ENCODE results near the gene C17orf67. TPM values are rescaled to one million over a fixed set of nuclear protein-coding genes. Genes with fewer than 3 reads are reported as not detected.

C17orf67 gene
- total RNA-seq, 5 donors from 2014 or later (not counting 1 experiment from before 2014, with no cell fraction given) = 4.8 to 9.6 (median 8.4) TPM

DNA sequence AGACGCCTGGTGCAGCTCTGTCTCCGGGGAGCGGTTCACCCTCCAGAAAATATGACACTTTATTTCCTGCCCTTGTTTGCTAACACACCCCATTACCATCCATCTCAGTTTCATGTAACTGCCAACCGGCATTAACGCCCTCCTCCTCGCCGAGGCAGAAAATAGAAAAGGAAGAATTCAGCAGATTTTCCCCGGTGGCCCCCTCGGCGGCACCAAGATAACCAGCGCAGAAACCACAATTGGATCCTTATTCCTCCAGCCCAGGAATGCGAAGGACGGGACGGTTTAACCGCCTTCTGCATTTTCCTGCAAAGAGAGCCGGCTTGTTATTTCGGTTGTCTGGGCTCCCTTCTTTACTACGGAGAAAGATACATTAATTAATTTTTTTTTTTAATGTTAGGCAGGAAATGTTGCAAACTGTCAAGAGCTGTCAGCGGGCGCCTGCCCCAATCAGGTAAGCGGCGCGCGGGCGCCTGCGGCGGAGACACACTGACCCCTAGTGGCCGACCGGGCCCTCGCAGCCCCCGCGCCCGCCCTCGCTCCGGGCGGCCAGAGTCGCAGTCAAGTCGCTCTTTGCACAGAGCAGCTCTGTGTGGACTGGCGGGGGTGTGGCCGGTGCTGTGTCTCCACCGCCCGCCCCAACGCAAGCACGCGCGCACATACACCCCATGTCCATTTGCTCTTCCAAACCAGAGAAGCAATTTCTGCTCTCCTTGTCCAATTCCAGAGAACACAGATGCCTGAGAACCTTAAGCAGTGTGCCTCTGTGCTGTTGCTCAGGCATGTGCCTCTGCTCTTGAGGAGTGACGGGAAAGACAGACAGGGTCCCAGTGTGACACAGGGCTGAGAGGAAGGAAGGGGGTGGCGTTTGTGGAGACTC is 53.6 kb downstream of the C17orf67 start:
- Mint-ChIP-seq H3K27me3 (no peaks in the 10 kb centered on the region), H3K4me1 (peaks cover 21 to 26% (median 24%) of the 10 kb centered on the region in 3 donors), H3K36me3 (no peaks in the 10 kb centered on the region), H3K9me3 (no peaks in the 10 kb centered on the region), H3K4me3 (peak overlapping the region; percentile 87 to 94 (median 89)), H3K27ac (peak overlapping the region; percentile 95 to 96)
- WGBS (ENCODE audit: insufficient coverage) = under 1% methylated on average over 32 of the region's 48 CpGs
- Histone ChIP-seq H3K4me3 (ENCODE audit: control insufficient read depth in 1 of 2, extremely low read depth in 1 of 2, low read length in 1 of 2) (peak overlapping the region; percentile 57 to 76), H3K27ac (ENCODE audit: low read length) (peak overlapping the region; percentile 75), H3K9me3 (no peaks in the 10 kb centered on the region), H3K4me1 (ENCODE audit: control insufficient read depth in 1 of 2, extremely low read depth in 1 of 2, insufficient read depth in 2 of 2, low read length in 2 of 2) (peaks cover 15 to 16% of the 10 kb centered on the region in 2 experiments), H3K27me3 (replicated peaks in 1 of 2; ENCODE audit: control insufficient read depth in 2 of 2, extremely low read depth in 1 of 2, insufficient read depth in 2 of 2, low read length in 1 of 2) (peaks cover 0 to 15% of the 10 kb centered on the region in 2 experiments), H3K36me3 (ENCODE audit: control insufficient read depth in 2 of 2, extremely low read depth in 1 of 2, insufficient read depth in 1 of 2, low read length in 1 of 2) (no peaks in the 10 kb centered on the region)
- DNase-seq (peak; percentile 68 to 90 (median 83)), ATAC-seq (replicated peaks in 1 of 4) (peak; percentile 93 to 98 (median 96))
- ChIA-PET POLR2A (interaction anchor here in 1 of 2 donors (0.5 to 0.7 kb wide), 2 partner anchors 19 to 188 kb away, joined by 3 read pairs; no protein-coding TSS in a partner anchor), CTCF (interaction anchor here (0.6 to 2.7 kb wide), 12 partner anchors 9 to 1252 kb away, joined by 3 to 12 read pairs (median 4); partner anchors contain the start of genes NOG (in 1 of the 2) and SCPEP1 (in 1 of the 2))

DNA sequence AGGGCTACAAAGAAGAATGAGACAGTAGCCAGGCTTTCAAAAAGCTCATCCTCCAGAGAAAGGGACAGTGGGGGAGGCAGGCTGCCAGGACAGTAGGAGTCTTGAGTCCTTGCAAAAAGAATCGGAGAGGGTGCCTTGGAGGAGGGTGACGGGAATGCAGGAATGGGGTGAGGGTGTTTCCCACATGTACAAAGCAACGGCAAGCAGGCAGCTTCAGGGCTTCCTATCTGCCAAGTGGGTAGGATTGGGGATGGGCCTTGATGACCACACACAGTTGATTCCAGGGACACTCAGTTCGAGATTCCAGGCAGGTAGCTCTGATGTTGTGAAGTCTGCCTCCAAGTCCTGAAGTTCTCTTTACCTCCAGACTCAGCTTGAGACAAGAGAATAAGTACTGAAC is 54.4 kb downstream of the C17orf67 start:
- no peak for ATAC-seq (replicated peaks in 1 of 4)
- H3K36me3 ChIP-seq (ENCODE audit: control insufficient read depth in 2 of 2, extremely low read depth in 1 of 2, insufficient read depth in 1 of 2, low read length in 1 of 2) = no peaks in the 10 kb centered on the region
- no peaks in the 10 kb centered on the region for H3K27me3 Mint-ChIP-seq
- peaks cover 0 to 15% of the 10 kb centered on the region in 2 experiments for H3K27me3 ChIP-seq (replicated peaks in 1 of 2; ENCODE audit: control insufficient read depth in 2 of 2, extremely low read depth in 1 of 2, insufficient read depth in 2 of 2, low read length in 1 of 2)
- no peaks in the 10 kb centered on the region for H3K9me3 ChIP-seq
- ChIA-PET CTCF (interaction anchor here (0.6 to 2.7 kb wide), 9 partner anchors 8 to 278 kb away, joined by 3 to 12 read pairs (median 5); partner anchors contain the start of gene NOG (in 1 of the 2)), POLR2A (no interaction called here)
- no peaks in the 10 kb centered on the region for H3K36me3 Mint-ChIP-seq
- H3K4me3 ChIP-seq (ENCODE audit: control insufficient read depth in 1 of 2, extremely low read depth in 1 of 2, low read length in 1 of 2) = peak overlapping the region; percentile 57 to 76
- peak overlapping the region; percentile 95 to 96 for H3K27ac Mint-ChIP-seq
- peaks cover 15 to 16% of the 10 kb centered on the region in 2 experiments for H3K4me1 ChIP-seq (ENCODE audit: control insufficient read depth in 1 of 2, extremely low read depth in 1 of 2, insufficient read depth in 2 of 2, low read length in 2 of 2)
- H3K9me3 Mint-ChIP-seq = no peaks in the 10 kb centered on the region
- H3K27ac ChIP-seq (ENCODE audit: low read length) = peak overlapping the region; percentile 75
- H3K4me3 Mint-ChIP-seq = peak overlapping the region; percentile 87 to 94 (median 89)
- peaks cover 21 to 24% (median 24%) of the 10 kb centered on the region in 3 donors for H3K4me1 Mint-ChIP-seq
- DNase-seq = peak in 1 of 35 experiments; percentile 20
- WGBS (ENCODE audit: insufficient coverage) = 69% methylated on average over 3 of the region's 4 CpGs

DNA sequence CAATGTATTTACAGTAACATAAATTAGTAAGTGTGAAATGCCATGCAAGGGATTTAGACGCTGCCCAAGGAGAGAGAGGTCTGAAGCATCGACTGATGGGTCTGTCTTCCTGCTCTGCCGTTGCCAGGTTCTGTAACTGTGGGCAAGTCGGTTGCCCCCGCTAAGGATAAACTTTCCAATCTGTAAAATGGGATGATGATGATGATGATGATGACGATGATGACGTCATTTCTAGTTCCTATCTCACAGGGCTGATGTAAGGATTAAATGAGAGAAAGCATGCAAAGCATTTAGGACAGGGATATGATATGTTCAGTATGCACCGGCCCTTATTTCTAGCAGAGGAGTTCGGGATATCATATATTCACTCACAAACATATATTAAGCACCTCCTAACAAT is 54.8 kb downstream of the C17orf67 start:
- ChIA-PET CTCF (interaction anchor here (0.6 to 2.7 kb wide), 5 partner anchors 7 to 189 kb away, joined by 4 to 12 read pairs (median 5); partner anchors contain the start of gene NOG (in 1 of the 2)), POLR2A (no interaction called here)
- WGBS (ENCODE audit: insufficient coverage) = no CpG with 5 or more reads among the region's 9 CpGs
- Mint-ChIP-seq H3K9me3 (no peaks in the 10 kb centered on the region), H3K27ac (peak overlapping the region; percentile 95 to 96), H3K4me3 (peak overlapping the region; percentile 87 to 94 (median 89)), H3K27me3 (no peaks in the 10 kb centered on the region), H3K4me1 (peaks cover 21 to 24% (median 24%) of the 10 kb centered on the region in 3 donors), H3K36me3 (no peaks in the 10 kb centered on the region)
- DNase-seq (no peak), ATAC-seq (replicated peaks in 1 of 4) (no peak)
- Histone ChIP-seq H3K27ac (ENCODE audit: low read length) (peak overlapping the region; percentile 75), H3K9me3 (no peaks in the 10 kb centered on the region), H3K4me3 (ENCODE audit: control insufficient read depth in 1 of 2, extremely low read depth in 1 of 2, low read length in 1 of 2) (no peak overlapping the region), H3K27me3 (replicated peaks in 1 of 2; ENCODE audit: control insufficient read depth in 2 of 2, extremely low read depth in 1 of 2, insufficient read depth in 2 of 2, low read length in 1 of 2) (peaks cover 0 to 15% of the 10 kb centered on the region in 2 experiments), H3K36me3 (ENCODE audit: control insufficient read depth in 2 of 2, extremely low read depth in 1 of 2, insufficient read depth in 1 of 2, low read length in 1 of 2) (no peaks in the 10 kb centered on the region), H3K4me1 (ENCODE audit: control insufficient read depth in 1 of 2, extremely low read depth in 1 of 2, insufficient read depth in 2 of 2, low read length in 2 of 2) (peaks cover 15 to 16% of the 10 kb centered on the region in 2 experiments)

DNA sequence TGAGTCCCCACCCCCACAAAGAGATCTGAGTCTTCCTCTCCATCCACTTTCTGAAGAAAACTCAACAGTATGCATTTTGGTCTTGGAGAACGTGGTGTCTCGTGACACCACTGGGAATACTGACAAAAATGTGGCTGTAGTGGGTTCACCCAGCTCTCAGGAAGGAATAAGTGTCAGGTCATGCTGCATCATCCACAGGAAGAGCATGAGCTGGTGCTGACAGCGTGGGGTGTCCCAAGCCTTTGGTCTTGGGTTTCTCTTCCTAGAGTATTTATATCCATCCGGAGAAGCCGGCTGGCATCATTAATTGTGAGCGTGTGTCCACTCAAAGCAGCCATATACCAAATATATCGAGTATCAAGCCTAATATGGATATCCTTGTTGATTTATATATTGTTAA is 55.9 kb downstream of the C17orf67 start:
- no peaks in the 10 kb centered on the region for H3K9me3 Mint-ChIP-seq
- H3K36me3 ChIP-seq (ENCODE audit: control insufficient read depth in 2 of 2, extremely low read depth in 1 of 2, insufficient read depth in 1 of 2, low read length in 1 of 2) = no peaks in the 10 kb centered on the region
- H3K27me3 Mint-ChIP-seq = no peaks in the 10 kb centered on the region
- no peaks in the 10 kb centered on the region for H3K36me3 Mint-ChIP-seq
- H3K27ac ChIP-seq (ENCODE audit: low read length) = no peak overlapping the region
- peaks cover 21 to 24% (median 24%) of the 10 kb centered on the region in 3 donors for H3K4me1 Mint-ChIP-seq
- H3K4me3 ChIP-seq (ENCODE audit: control insufficient read depth in 1 of 2, extremely low read depth in 1 of 2, low read length in 1 of 2) = no peak overlapping the region
- WGBS (ENCODE audit: insufficient coverage) = 71% methylated on average over 1 of the region's 7 CpGs
- H3K9me3 ChIP-seq = no peaks in the 10 kb centered on the region
- ATAC-seq (replicated peaks in 1 of 4) (no peak), DNase-seq (no peak)
- H3K27me3 ChIP-seq (replicated peaks in 1 of 2; ENCODE audit: control insufficient read depth in 2 of 2, extremely low read depth in 1 of 2, insufficient read depth in 2 of 2, low read length in 1 of 2) = peaks cover 0 to 15% of the 10 kb centered on the region in 2 experiments
- no peak overlapping the region for H3K4me3 Mint-ChIP-seq
- POLR2A ChIA-PET = interaction anchor here in 1 of 2 donors (0.6 kb wide), 1 partner anchor 211 kb away, joined by 3 read pairs; no protein-coding TSS in a partner anchor
- CTCF ChIA-PET = no interaction called here
- H3K27ac Mint-ChIP-seq = no peak overlapping the region
- peaks cover 15 to 16% of the 10 kb centered on the region in 2 experiments for H3K4me1 ChIP-seq (ENCODE audit: control insufficient read depth in 1 of 2, extremely low read depth in 1 of 2, insufficient read depth in 2 of 2, low read length in 2 of 2)

DNA sequence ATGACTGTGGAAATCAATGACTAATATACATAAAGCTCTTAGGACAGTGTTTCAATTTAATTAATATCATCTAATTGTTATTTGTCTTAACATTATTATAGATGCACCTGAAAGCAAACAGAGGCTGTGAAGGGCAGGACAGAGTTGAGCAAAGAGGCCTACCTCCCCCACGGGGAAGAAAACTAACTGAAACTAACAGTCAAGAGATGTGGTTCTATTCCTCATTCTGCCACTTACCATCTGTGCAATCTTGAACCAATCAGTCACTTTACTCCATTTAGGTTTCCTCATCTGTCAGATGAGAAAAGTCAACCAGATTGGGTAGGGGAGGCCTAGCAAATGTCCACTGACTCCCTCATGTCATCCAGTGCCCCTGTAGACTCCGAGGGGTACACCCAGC is 59.1 kb downstream of the C17orf67 start:
- Mint-ChIP-seq H3K27me3 (no peaks in the 10 kb centered on the region), H3K4me1 (peaks cover 13 to 16% (median 13%) of the 10 kb centered on the region in 3 donors), H3K36me3 (no peaks in the 10 kb centered on the region), H3K4me3 (no peak overlapping the region), H3K27ac (no peak overlapping the region), H3K9me3 (no peaks in the 10 kb centered on the region)
- 50% methylated on average over 1 of the region's 2 CpGs for WGBS (ENCODE audit: insufficient coverage)
- H3K27me3 ChIP-seq (replicated peaks in 1 of 2; ENCODE audit: control insufficient read depth in 2 of 2, extremely low read depth in 1 of 2, insufficient read depth in 2 of 2, low read length in 1 of 2) = peaks cover 0 to 3% of the 10 kb centered on the region in 2 experiments
- ATAC-seq (replicated peaks in 1 of 4) (no peak), DNase-seq (no peak)
- POLR2A ChIA-PET = interaction anchor here in 1 of 2 donors (0.6 kb wide), 1 partner anchor 812 kb away, joined by 6 read pairs; no protein-coding TSS in a partner anchor
- no peaks in the 10 kb centered on the region for H3K9me3 ChIP-seq
- no peak overlapping the region for H3K4me3 ChIP-seq (ENCODE audit: control insufficient read depth in 1 of 2, extremely low read depth in 1 of 2, low read length in 1 of 2)
- peaks cover 7 to 14% of the 10 kb centered on the region in 2 experiments for H3K4me1 ChIP-seq (ENCODE audit: control insufficient read depth in 1 of 2, extremely low read depth in 1 of 2, insufficient read depth in 2 of 2, low read length in 2 of 2)
- H3K27ac ChIP-seq (ENCODE audit: low read length) = no peak overlapping the region
- CTCF ChIA-PET = no interaction called here
- no peaks in the 10 kb centered on the region for H3K36me3 ChIP-seq (ENCODE audit: control insufficient read depth in 2 of 2, extremely low read depth in 1 of 2, insufficient read depth in 1 of 2, low read length in 1 of 2)

DNA sequence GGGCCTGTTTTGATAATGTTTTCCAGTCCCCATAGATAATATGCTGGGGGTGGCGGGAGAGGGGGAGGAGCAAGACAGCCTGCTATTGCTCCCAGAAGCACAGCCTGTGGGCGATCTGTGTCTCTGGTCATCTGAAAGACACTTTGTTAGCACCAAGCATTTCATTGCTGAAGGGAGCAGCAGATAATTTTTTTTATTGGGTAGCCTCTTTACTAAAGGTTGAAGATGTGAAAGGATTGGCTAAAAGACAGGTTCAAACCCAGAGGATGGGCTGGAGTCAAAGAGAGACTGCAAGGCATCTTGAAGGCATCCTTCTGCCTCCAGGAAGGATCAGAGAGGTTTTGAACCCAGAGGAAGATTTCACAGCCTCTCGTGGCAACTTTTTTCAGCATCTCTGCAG is 60.6 kb downstream of the C17orf67 start:
- H3K27ac Mint-ChIP-seq = no peak overlapping the region
- CTCF ChIA-PET = no interaction called here

More for the DNA sequence above, 60.6 kb downstream of the C17orf67 start:
- H3K27me3 Mint-ChIP-seq = no peaks in the 10 kb centered on the region
- no peaks in the 10 kb centered on the region for H3K9me3 ChIP-seq
- peaks cover 0 to 3% of the 10 kb centered on the region in 2 experiments for H3K4me1 ChIP-seq (ENCODE audit: control insufficient read depth in 1 of 2, extremely low read depth in 1 of 2, insufficient read depth in 2 of 2, low read length in 2 of 2)
- POLR2A ChIA-PET = no interaction called here
- peaks cover 0 to 3% of the 10 kb centered on the region in 2 experiments for H3K27me3 ChIP-seq (replicated peaks in 1 of 2; ENCODE audit: control insufficient read depth in 2 of 2, extremely low read depth in 1 of 2, insufficient read depth in 2 of 2, low read length in 1 of 2)
- peaks cover 0 to under 1% (median 0%) of the 10 kb centered on the region in 3 donors for H3K4me1 Mint-ChIP-seq
- no peaks in the 10 kb centered on the region for H3K36me3 ChIP-seq (ENCODE audit: control insufficient read depth in 2 of 2, extremely low read depth in 1 of 2, insufficient read depth in 1 of 2, low read length in 1 of 2)
- H3K36me3 Mint-ChIP-seq = no peaks in the 10 kb centered on the region
- H3K27ac ChIP-seq (ENCODE audit: low read length) = no peak overlapping the region
- H3K4me3 Mint-ChIP-seq = no peak overlapping the region
- H3K4me3 ChIP-seq (ENCODE audit: control insufficient read depth in 1 of 2, extremely low read depth in 1 of 2, low read length in 1 of 2) = no peak overlapping the region
- no peak for DNase-seq
- ATAC-seq (replicated peaks in 1 of 4) = no peak
- 67% methylated on average over 1 of the region's 3 CpGs for WGBS (ENCODE audit: insufficient coverage)
- H3K9me3 Mint-ChIP-seq = no peaks in the 10 kb centered on the region
